GM13977 (cell line): Measurements from ENCODE around the gene COX6A1.
"Not testable (repeated sequence)": the region's sequence is repeated elsewhere in the genome, so short reads cannot be mapped to it uniquely, and the experiment has no call there.

ENCODE experiments used
- DNase-seq: peaks from one replicate; pipeline ENCODE4 v3.0.0; 2012; ENCODE audit warnings: low spot score
- in situ Hi-C: fragments of 300-500 bp; cut with MboI; formaldehyde crosslinking; loops from one replicate; pipeline ENCODE4 v1.12.0; 2022; ENCODE audit warnings: low sequenced_read_pairs, low pct_unique_long_range_greater_than_20kb, mixed read lengths, inconsistent platforms; ENCODE audit not compliant: unreplicated experiment
- TF ChIP-seq, protein P1 (sequence below): IDR thresholded peaks from 2 replicates; pipeline ENCODE4 v1.5.1; 2012; ENCODE audit warnings: mild to moderate bottlenecking, control low read depth; ENCODE audit not compliant: insufficient read depth; ENCODE audit errors: extremely low read depth, missing control alignments

The COX6A1 gene

GRCh38 chr12:120481022-120481767 is 43.3 kb downstream of the COX6A1 start:
- DNase-seq, result no peak
- in situ Hi-C loops, result no loop called here
- TF ChIP-seq, protein P1, sequence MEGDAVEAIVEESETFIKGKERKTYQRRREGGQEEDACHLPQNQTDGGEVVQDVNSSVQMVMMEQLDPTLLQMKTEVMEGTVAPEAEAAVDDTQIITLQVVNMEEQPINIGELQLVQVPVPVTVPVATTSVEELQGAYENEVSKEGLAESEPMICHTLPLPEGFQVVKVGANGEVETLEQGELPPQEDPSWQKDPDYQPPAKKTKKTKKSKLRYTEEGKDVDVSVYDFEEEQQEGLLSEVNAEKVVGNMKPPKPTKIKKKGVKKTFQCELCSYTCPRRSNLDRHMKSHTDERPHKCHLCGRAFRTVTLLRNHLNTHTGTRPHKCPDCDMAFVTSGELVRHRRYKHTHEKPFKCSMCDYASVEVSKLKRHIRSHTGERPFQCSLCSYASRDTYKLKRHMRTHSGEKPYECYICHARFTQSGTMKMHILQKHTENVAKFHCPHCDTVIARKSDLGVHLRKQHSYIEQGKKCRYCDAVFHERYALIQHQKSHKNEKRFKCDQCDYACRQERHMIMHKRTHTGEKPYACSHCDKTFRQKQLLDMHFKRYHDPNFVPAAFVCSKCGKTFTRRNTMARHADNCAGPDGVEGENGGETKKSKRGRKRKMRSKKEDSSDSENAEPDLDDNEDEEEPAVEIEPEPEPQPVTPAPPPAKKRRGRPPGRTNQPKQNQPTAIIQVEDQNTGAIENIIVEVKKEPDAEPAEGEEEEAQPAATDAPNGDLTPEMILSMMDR, result no peak

DNA sequence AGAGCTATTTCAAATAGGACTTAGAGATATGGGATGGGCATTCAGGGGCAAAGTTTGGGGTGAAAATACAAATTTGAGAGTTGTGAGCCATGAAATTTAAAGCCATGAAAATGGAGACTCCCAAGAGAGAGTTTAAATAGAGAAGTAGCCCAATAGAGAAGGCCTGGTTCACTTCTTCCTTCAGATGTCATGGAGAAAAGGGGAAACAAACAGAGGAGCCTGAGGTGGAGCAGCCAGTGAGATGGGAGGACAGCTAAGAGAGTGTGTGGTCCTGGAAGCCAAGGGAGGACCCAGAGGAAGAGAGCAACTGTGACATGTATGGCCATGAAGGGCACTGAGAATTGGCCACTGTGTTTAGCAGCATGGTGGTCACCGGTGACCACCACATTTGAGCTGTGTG is 45.7 kb downstream of the COX6A1 start:
- in situ Hi-C loops, result no loop called here
- no peak for DNase-seq
- TF ChIP-seq, protein P1, result no peak

DNA sequence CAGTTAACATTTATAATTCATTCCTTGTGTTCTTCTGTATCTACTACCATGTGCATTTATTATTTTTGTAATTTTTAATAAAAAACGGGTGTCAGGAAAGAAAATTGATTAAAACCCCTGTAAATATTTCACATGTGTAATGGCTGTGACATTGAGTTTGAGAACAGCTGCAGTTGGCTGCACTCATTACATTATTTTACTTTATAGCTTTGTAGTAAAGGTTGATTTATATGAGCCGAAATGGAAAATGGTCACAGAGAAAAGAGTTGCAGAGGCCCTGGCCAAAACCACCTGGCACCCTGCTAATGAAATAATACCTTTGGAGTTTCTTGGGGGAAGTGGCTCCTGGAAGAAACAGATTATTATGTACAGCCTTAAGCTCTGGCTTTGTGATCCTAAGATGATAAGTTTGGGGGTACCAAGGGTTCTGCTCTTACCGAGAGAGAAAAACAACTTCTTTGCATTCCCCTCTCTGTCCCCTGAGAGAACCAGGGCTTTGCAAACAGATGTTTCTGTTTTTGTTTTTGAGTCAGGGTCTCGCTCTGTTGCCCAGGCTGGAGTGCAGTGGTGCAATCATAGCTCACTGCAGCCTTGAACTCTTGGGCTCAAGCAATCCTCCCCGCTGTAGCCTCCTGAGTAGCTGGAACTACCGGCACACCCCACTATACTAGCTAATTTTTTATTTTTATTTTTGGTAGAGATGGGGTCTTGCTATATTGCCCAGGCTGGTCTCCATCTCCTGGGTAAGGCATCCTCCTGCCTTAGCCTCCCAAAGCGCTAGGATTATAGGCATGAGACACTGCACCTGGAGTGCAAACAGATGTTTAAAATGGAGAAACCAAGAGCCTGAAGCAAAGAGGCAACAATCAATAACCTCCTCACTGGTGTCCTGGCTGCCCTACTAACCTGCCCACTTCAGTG is 48.3 kb downstream of the COX6A1 start:
- TF ChIP-seq, protein P1, result no peak
- DNase-seq, result no peak
- in situ Hi-C loops, result no loop called here

GRCh38 chr12:120487552-120487951 is 49.6 kb downstream of the COX6A1 start:
- DNase-seq, in situ Hi-C loops: not testable (repeated sequence)

DNA sequence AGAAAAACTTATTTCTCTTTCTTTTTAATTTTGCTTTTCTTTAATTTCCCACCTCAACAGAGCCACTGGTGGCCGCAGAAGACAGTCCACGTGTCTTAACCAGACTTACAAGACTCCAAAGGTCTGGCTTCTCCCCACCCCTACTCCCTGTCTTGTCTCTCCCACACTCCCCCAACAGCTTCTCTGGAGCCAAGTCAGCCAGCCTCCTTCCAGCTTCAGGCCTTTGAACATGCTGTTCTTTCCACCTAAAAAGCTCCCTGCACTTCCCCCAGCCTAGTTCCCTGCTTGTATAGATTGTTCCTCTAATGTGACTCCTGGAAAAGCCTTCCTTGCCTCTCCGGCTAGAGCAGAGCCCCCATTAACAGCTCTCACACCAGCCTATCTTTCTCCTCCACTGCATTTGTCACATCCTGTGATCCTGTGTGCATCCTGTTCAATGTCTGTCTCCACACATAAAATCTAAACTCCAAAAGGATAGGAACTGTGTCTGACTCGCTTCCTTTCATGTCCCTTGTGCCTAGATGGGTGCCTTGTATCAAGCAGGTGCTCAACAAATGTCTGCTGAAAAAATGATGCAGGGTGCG is 50.2 kb downstream of the COX6A1 start:
- in situ Hi-C loops, result no loop called here
- DNase-seq, result no peak

DNA sequence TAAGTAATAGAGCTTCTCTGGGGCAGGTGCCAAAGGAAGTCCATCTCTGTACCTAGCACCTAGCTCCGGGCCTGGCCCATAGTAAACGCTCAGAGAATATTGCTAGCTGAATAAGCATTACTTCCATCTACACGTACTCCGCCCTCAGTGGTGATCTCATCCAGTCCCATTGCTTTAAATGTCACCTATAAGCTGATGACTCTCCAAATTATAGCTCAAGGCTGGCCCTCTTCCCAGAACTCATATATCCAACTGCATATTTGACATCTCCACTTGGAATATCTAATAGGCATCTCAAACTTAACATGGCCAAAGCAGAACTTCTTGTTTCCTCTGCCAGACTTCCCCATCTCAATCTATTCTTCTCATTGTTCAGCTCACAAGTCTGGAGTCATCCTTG is 51.1 kb downstream of the COX6A1 start:
- TF ChIP-seq, protein P1, result no peak
- no peak for DNase-seq
- in situ Hi-C loops, result no loop called here

More for the DNA sequence above, 50.2 kb downstream of the COX6A1 start:
- TF ChIP-seq, protein P1, result no peak

DNA sequence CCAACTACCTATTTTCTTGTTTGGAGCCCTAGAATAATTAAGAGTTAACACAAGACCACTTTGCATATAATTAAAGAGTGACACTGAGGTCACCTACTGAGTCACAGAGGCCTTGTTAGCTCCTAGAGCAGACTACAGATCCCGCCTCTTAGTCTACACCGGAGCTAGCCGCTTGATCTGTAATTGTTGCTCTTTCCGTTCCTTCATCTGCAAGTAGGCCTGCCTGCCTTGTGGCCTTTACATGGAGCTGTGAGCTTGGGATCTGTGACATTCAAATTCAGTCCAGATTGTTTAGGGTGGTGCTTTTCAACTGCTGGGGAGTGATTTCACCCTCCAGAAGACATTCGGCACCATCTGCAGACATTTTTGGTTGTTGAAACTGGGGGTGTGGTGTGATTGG is 52.4 kb downstream of the COX6A1 start:
- in situ Hi-C loops, result no loop called here
- DNase-seq, result no peak
- TF ChIP-seq, protein P1, result no peak
